PC-9 (cell line): ENCODE measurements around the gene HOXC10. TPM values are rescaled to one million over a fixed set of nuclear protein-coding genes. Genes with fewer than 3 reads are reported as not detected.

Experiments used
- BruUV-seq: library from RNA; stranded (reverse); fragments of 400-500 nt; replicated peaks from 2 replicates; lab custom pipeline; 2021; lab: Mats Ljungman, UMichigan
- CTCF ChIA-PET: fragments of 300-600 bp; sonication (Branson Sonifier 250); formaldehyde crosslinking; loops from one replicate; lab custom pipeline; 2022; ENCODE audit warnings: antibody characterized with exemption; lab: Charles Lee
- POLR2A ChIA-PET: fragments of 300-600 bp; sonication (Branson Sonifier 250); formaldehyde crosslinking; loops from one replicate; lab custom pipeline; 2022; ENCODE audit warnings: antibody characterized with exemption; ENCODE audit not compliant: unreplicated experiment; lab: Charles Lee
- DNase-seq, 2 experiments: peaks; one replicate each; pipeline versions ENCODE4 v3.0.0 to v3.0.0-alpha.2; 2015 to 2022; ENCODE audit warnings: mixed read lengths in 1 of 2
- H2AFZ ChIP-seq: fragments of 200-600 bp; sonication (generic); 2 replicates; pipeline ENCODE4 v1.8.1; 2017; ENCODE audit warnings: antibody characterized with exemption
- H3F3A ChIP-seq: fragments of 200-600 bp; sonication (generic); 2 replicates; pipeline ENCODE4 v1.8.1; 2017; ENCODE audit warnings: antibody characterized with exemption, mild to moderate bottlenecking, low read depth; ENCODE audit not compliant: insufficient read depth
- H3K27ac ChIP-seq: fragments of 200-600 bp; sonication (generic); 2 replicates; pipeline ENCODE4 v1.6.1; 2016; ENCODE audit warnings: mixed run types
- H3K27me3 ChIP-seq: fragments of 200-600 bp; sonication (generic); 2 replicates; pipeline ENCODE4 v1.6.1; 2016; ENCODE audit warnings: low read depth, mixed run types; ENCODE audit not compliant: insufficient read depth
- H3K36me3 ChIP-seq: fragments of 200-600 bp; sonication (generic); 2 replicates; pipeline ENCODE4 v1.6.1; 2016; ENCODE audit warnings: low read depth, mixed run types
- H3K4me1 ChIP-seq: fragments of 200-600 bp; sonication (generic); replicated peaks from 2 replicates; pipeline ENCODE4 v1.6.1; 2016; ENCODE audit warnings: mixed run types; ENCODE audit not compliant: insufficient read depth
- H3K4me2 ChIP-seq: fragments of 200-600 bp; sonication (generic); 2 replicates; pipeline ENCODE4 v1.6.1; 2017; ENCODE audit warnings: mixed run types
- H3K4me3 ChIP-seq: fragments of 200-600 bp; sonication (generic); 2 replicates; pipeline ENCODE4 v1.6.1; 2016; ENCODE audit warnings: mixed run types
- H3K79me2 ChIP-seq: fragments of 200-600 bp; sonication (generic); 2 replicates; pipeline ENCODE4 v1.6.1; 2017; ENCODE audit warnings: low read depth, mixed run types
- H3K9me2 ChIP-seq: fragments of 200-600 bp; sonication (generic); 2 replicates; pipeline ENCODE4 v1.8.1; 2017; ENCODE audit warnings: mild to moderate bottlenecking; ENCODE audit not compliant: insufficient read depth
- H3K9me3 ChIP-seq: fragments of 200-600 bp; sonication (generic); 2 replicates; pipeline ENCODE4 v1.8.1; 2016; ENCODE audit warnings: low read depth; ENCODE audit not compliant: insufficient read depth
- H4K20me1 ChIP-seq: fragments of 200-600 bp; sonication (generic); 2 replicates; pipeline ENCODE4 v1.8.1; 2017; ENCODE audit not compliant: insufficient read depth
- EZH2 ChIP-seq: fragments of 200-600 bp; sonication (generic); IDR thresholded peaks from 2 replicates; pipeline ENCODE4 v1.8.0; 2017; ENCODE audit warnings: antibody characterized with exemption, low read depth
- intact Hi-C: fragments of 100-400 bp; cut with micrococcal nuclease; formaldehyde crosslinking; loops from one replicate; pipeline ENCODE4 v1.10.0; 2022; ENCODE audit not compliant: unreplicated experiment
- total RNA-seq: library from RNA; stranded (reverse); gene quantifications from 2 replicates; pipeline ENCODE4 v1.2.3, GENCODE V29; 2021
- TF ChIP-seq, protein P1 (sequence below): fragments of 200-600 bp; sonication (generic); conservative IDR thresholded peaks from 2 replicates; pipeline ENCODE4 v1.6.1; 2017; ENCODE audit warnings: mixed run types, antibody characterized with exemption, mild to moderate bottlenecking, moderate library complexity

The HOXC10 gene
- total RNA-seq, 1 experiment from 2014 or later: 1.1 TPM

DNA sequence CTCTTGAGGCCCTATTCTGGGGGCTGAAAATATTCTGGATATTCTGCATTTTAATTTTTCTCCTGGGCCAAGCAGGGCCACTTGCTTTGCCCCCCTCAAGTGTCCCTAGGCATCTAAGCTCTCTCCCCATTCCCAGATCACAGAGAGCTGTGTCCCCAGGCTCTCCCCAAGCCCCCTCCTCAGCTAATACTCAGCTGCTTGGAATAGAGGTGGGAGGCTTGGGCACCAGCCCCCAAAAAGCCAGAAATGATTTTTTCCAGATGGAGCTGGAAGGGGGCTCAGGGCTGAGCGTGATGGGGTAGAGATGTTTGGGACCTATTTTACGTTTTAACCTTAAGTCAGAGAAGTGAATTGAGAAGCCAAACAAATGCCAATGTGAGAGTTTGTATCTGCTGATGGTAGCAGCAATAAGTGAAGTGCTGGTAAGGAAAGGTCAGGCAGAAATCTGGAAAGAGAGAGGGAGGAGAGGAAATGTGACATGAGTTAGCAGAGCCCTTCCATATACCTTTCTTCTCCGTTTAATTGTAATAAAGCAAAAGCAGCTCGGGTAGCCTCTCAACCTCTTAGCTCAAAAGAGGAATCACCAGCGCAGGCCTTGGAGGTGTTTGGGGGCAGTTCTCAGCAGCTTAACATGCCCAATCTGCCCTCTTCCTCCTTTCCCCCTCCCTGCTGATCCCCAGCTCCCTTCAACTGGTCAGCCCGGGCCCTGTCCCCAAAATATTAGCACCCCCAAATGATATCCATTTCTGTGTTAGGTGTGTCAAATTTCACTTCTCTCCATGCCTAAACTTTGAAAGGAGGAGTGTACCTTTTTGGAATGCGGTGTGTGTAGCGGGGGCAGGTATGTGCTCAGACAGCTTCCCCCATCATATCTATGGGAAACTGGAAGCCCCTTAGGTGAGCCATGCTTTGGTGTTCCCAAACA lies 38.3 kb downstream of the HOXC10 start:
- intact Hi-C loops: no loop called here
- DNase-seq: no peak
- Histone ChIP-seq H4K20me1 (no peaks in the 10 kb centered on the region), H3K4me2 (no peak overlapping the region), H3K79me2 (no peaks in the 10 kb centered on the region), H3K4me1 (no peaks in the 10 kb centered on the region), H3K36me3 (no peaks in the 10 kb centered on the region), H3K27ac (no peak overlapping the region), H2AFZ (no peak overlapping the region), H3K9me2 (no peaks in the 10 kb centered on the region), H3K4me3 (no peak overlapping the region), H3K9me3 (no peaks in the 10 kb centered on the region), H3F3A (no peaks in the 10 kb centered on the region), H3K27me3 (no peaks in the 10 kb centered on the region)
- TF ChIP-seq, protein P1, sequence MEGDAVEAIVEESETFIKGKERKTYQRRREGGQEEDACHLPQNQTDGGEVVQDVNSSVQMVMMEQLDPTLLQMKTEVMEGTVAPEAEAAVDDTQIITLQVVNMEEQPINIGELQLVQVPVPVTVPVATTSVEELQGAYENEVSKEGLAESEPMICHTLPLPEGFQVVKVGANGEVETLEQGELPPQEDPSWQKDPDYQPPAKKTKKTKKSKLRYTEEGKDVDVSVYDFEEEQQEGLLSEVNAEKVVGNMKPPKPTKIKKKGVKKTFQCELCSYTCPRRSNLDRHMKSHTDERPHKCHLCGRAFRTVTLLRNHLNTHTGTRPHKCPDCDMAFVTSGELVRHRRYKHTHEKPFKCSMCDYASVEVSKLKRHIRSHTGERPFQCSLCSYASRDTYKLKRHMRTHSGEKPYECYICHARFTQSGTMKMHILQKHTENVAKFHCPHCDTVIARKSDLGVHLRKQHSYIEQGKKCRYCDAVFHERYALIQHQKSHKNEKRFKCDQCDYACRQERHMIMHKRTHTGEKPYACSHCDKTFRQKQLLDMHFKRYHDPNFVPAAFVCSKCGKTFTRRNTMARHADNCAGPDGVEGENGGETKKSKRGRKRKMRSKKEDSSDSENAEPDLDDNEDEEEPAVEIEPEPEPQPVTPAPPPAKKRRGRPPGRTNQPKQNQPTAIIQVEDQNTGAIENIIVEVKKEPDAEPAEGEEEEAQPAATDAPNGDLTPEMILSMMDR: no peak
- TF ChIP-seq EZH2: no peak
- ChIA-PET CTCF (interaction anchor here (0.5 to 2.1 kb wide), 4 partner anchors 9 to 375 kb away, joined by 3 to 9 read pairs (median 6); partner anchors contain the start of gene HOXC5), POLR2A (interaction anchor here (0.5 kb wide), 1 partner anchor 158 kb away, joined by 3 read pairs; no protein-coding TSS in a partner anchor)
- no TSS peak for BruUV-seq

DNA sequence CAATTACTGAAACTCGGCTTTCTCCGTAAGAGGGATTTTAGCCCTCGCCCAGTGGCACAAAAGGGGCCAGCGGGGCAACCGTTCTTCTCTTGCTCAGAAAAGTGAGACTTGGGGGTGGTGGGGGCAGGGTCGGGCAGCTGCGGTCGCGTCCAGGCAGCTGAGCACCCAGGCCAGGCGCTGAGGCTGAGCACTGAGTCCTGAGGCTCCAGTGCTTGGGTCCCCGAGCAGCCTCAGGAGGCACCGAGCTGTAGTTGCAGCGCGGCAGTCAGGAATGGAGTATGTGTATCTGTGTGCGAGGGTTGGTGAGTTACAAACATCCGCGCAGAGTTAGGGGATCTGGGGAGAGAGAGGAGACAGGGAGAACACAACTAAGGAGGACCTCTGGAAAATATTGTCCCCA lies 39.2 kb downstream of the HOXC10 start:
- Histone ChIP-seq H3K27ac (no peak overlapping the region), H3K27me3 (no peaks in the 10 kb centered on the region), H3K36me3 (no peaks in the 10 kb centered on the region), H3K4me1 (no peaks in the 10 kb centered on the region), H3K4me2 (no peak overlapping the region), H3F3A (no peaks in the 10 kb centered on the region), H4K20me1 (no peaks in the 10 kb centered on the region), H3K79me2 (no peaks in the 10 kb centered on the region), H3K9me3 (no peaks in the 10 kb centered on the region), H3K4me3 (no peak overlapping the region), H2AFZ (no peak overlapping the region), H3K9me2 (no peaks in the 10 kb centered on the region)
- TF ChIP-seq, protein P1: no peak
- no peak for TF ChIP-seq EZH2
- intact Hi-C loops: no loop called here
- no peak for DNase-seq
- no TSS peak for BruUV-seq
- POLR2A ChIA-PET: no interaction called here
- CTCF ChIA-PET: interaction anchor here (2.1 kb wide), 1 partner anchor 8 kb away, joined by 9 read pairs; the partner anchor contains the start of gene HOXC5

DNA sequence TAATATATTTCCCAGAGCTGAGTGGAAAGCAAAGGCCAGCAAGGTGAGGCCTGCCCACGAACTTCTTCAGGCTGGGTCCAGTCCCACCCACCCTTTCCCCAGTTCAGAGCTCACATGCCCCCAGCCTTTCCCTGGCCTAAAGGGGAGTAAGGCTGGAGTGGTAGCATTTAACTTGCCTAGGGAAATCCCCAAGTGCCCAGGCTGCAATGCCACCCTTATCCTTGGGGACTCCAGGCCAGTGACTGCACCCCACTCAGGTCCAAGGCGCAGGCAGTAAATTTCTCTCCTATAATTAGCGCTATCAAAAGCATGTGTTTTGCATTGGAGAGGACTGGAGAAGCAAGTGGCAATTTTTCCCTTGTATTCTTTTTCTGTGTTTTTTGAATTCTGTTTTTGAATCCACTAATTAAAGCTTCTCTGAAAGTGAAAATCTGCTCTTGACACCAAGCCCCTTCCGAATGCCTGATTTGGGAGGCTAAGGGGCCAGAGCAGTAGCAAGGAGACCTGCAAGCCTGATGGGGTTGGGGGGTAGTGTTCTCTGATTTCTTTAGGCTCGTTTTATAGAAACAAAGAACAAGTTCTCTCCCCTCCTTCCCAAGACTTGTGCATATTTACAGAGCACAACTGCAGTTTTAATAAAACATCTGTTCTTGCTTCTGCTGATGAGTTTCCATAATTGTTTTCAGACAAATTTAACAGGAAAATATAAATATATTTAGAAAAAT lies 39.8 kb downstream of the HOXC10 start:
- Histone ChIP-seq H3K27me3 (no peaks in the 10 kb centered on the region), H4K20me1 (no peaks in the 10 kb centered on the region), H3K9me2 (no peaks in the 10 kb centered on the region), H3K4me2 (no peak overlapping the region), H3K36me3 (no peaks in the 10 kb centered on the region), H3K9me3 (no peaks in the 10 kb centered on the region), H3F3A (no peaks in the 10 kb centered on the region), H3K27ac (no peak overlapping the region), H3K79me2 (no peaks in the 10 kb centered on the region), H3K4me1 (no peaks in the 10 kb centered on the region), H2AFZ (no peak overlapping the region), H3K4me3 (no peak overlapping the region)
- BruUV-seq: no TSS peak
- TF ChIP-seq, protein P1: no peak
- no peak for TF ChIP-seq EZH2
- ChIA-PET CTCF (interaction anchor here (2.1 kb wide), 1 partner anchor 8 kb away, joined by 9 read pairs; the partner anchor contains the start of gene HOXC5), POLR2A (interaction anchor here (0.6 kb wide), 1 partner anchor 200 kb away, joined by 6 read pairs; no protein-coding TSS in a partner anchor)
- intact Hi-C loops: no loop called here
- no peak for DNase-seq
